ENCODE measurements around the gene UBE2I.

UBE2I gene

GRCh38 chr16:1272453-1273198 lies 36.8 kb upstream of the UBE2I start (continued):
- TF ChIP-seq SETDB1 (IDR thresholded peaks at IDR 0.05; ENCODE audit: insufficient read length, low read length) (no peak), ZNF658 (tag by site-specific recombination; IDR thresholded peaks at IDR 0.05) (no peak), ZNF521 (tag by site-specific recombination; IDR thresholded peaks at IDR 0.05) (no peak), ZNF19 (tag by site-specific recombination; IDR thresholded peaks at IDR 0.05; ENCODE audit: low read depth) (no peak), KLF16 (tag by site-specific recombination; IDR thresholded peaks at IDR 0.05) (no peak), ZNF266 (tag by site-specific recombination; IDR thresholded peaks at IDR 0.05; ENCODE audit: low read depth) (peak; percentile 39; the same call in 1 of the 2 replicates), ZNF747 (tag by site-specific recombination; IDR thresholded peaks at IDR 0.05) (peak; percentile 91; the same call in 1 of the 2 replicates), ZNF426 (tag by site-specific recombination; IDR thresholded peaks at IDR 0.05) (no peak), ZNF626 (tag by site-specific recombination; IDR thresholded peaks at IDR 0.05) (no peak), ZNF354C (tag by site-specific recombination; IDR thresholded peaks at IDR 0.05; ENCODE audit: borderline replicate concordance, low read depth) (no peak), BCL11B (tag by site-specific recombination; IDR thresholded peaks at IDR 0.05; ENCODE audit: low read depth) (0 out of 2 replicates have a peak, but pooled peaks have one; percentile 9), ZNF777 (tag by site-specific recombination; IDR thresholded peaks at IDR 0.05; ENCODE audit: borderline replicate concordance) (no peak), ZNF596 (tag by site-specific recombination; IDR thresholded peaks at IDR 0.05) (no peak), ZNF350 (tag by site-specific recombination; IDR thresholded peaks at IDR 0.05) (no peak), ZNF16 (tag by site-specific recombination; IDR thresholded peaks at IDR 0.05; ENCODE audit: low read depth) (no peak), ZNF292 (tag by site-specific recombination; IDR thresholded peaks at IDR 0.05; ENCODE audit: borderline replicate concordance, low read depth) (no peak), ZFP41 (tag by site-specific recombination; IDR thresholded peaks at IDR 0.05; ENCODE audit: borderline replicate concordance) (no peak), ZNF623 (tag by site-specific recombination; IDR thresholded peaks at IDR 0.05) (no peak), ZSCAN23 (tag by site-specific recombination; IDR thresholded peaks at IDR 0.05) (no peak)
- TF ChIP-seq, protein P1, sequence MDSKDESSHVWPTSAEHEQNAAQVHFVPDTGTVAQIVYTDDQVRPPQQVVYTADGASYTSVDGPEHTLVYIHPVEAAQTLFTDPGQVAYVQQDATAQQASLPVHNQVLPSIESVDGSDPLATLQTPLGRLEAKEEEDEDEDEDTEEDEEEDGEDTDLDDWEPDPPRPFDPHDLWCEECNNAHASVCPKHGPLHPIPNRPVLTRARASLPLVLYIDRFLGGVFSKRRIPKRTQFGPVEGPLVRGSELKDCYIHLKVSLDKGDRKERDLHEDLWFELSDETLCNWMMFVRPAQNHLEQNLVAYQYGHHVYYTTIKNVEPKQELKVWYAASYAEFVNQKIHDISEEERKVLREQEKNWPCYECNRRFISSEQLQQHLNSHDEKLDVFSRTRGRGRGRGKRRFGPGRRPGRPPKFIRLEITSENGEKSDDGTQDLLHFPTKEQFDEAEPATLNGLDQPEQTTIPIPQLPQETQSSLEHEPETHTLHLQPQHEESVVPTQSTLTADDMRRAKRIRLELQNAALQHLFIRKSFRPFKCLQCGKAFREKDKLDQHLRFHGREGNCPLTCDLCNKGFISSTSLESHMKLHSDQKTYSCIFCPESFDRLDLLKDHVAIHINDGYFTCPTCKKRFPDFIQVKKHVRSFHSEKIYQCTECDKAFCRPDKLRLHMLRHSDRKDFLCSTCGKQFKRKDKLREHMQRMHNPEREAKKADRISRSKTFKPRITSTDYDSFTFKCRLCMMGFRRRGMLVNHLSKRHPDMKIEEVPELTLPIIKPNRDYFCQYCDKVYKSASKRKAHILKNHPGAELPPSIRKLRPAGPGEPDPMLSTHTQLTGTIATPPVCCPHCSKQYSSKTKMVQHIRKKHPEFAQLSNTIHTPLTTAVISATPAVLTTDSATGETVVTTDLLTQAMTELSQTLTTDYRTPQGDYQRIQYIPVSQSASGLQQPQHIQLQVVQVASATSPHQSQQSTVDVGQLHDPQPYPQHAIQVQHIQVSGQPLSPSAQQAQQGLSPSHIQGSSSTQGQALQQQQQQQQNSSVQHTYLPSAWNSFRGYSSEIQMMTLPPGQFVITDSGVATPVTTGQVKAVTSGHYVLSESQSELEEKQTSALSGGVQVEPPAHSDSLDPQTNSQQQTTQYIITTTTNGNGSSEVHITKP (tag by site-specific recombination; IDR thresholded peaks at IDR 0.05): no peak
- TF ChIP-seq, protein P2, sequence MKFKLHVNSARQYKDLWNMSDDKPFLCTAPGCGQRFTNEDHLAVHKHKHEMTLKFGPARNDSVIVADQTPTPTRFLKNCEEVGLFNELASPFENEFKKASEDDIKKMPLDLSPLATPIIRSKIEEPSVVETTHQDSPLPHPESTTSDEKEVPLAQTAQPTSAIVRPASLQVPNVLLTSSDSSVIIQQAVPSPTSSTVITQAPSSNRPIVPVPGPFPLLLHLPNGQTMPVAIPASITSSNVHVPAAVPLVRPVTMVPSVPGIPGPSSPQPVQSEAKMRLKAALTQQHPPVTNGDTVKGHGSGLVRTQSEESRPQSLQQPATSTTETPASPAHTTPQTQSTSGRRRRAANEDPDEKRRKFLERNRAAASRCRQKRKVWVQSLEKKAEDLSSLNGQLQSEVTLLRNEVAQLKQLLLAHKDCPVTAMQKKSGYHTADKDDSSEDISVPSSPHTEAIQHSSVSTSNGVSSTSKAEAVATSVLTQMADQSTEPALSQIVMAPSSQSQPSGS (tag by site-specific recombination; IDR thresholded peaks at IDR 0.05; ENCODE audit: low read depth): no peak
- TF ChIP-seq, protein P3, sequence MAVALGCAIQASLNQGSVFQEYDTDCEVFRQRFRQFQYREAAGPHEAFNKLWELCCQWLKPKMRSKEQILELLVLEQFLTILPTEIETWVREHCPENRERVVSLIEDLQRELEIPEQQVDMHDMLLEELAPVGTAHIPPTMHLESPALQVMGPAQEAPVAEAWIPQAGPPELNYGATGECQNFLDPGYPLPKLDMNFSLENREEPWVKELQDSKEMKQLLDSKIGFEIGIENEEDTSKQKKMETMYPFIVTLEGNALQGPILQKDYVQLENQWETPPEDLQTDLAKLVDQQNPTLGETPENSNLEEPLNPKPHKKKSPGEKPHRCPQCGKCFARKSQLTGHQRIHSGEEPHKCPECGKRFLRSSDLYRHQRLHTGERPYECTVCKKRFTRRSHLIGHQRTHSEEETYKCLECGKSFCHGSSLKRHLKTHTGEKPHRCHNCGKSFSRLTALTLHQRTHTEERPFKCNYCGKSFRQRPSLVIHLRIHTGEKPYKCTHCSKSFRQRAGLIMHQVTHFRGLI (tag by site-specific recombination; IDR thresholded peaks at IDR 0.05): no peak

Data from HEK293 (cell line).